ENCODE results near the gene PRKCZ. TPM values are rescaled to one million over a fixed set of nuclear protein-coding genes. Genes with fewer than 3 reads are reported as not detected.

The PRKCZ gene
- total RNA-seq, 2 donors from 2014 or later = 60.7 to 67.8 TPM

DNA sequence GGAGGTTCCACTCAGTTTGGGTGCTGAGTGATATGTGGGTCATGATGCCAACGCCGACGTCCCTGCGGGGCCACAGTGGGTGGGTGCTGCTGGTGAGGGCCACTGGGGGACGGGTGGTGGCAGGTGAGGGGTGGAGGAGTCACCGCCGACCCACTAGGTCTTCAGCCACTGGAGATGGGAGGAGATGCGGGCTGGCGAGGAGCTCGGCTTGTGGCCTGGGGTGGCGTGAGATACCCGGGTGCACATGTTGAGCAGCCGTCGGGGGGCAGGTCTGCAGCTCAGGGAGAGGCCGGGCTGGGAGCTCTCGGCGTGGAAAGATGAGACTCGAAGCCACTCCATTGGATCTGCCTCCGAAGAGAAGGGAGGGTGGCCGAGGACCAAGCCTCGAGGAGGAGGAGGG lies 103.8 kb downstream of the PRKCZ start:
- ATAC-seq = no peak
- no peak for DNase-seq
- intact Hi-C loops (cut with DNase I, micrococcal nuclease) = no loop called here

DNA sequence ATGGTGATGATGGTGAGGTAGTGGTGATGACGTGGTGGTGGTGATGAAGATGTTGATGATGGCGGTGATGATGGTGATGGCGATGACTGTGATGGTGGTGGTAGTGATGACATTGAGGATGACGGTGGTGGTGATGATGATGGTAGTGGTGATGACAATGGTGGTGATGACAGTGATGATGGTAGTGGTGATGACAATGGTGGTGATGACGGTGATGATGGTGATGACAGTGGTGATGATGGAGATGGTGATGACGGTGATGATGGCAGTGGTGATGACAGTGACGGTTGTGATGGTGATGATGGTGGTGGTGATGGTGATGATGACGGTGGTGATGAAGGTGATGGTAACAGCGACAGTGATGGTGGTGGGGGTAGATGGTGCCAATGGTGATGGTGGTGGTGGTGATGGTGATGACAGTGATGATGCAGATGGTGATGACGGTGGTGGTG lies 105.0 kb downstream of the PRKCZ start:
- intact Hi-C loops (cut with DNase I, micrococcal nuclease) = no loop called here
- DNase-seq = no peak
- ATAC-seq = no peak

DNA sequence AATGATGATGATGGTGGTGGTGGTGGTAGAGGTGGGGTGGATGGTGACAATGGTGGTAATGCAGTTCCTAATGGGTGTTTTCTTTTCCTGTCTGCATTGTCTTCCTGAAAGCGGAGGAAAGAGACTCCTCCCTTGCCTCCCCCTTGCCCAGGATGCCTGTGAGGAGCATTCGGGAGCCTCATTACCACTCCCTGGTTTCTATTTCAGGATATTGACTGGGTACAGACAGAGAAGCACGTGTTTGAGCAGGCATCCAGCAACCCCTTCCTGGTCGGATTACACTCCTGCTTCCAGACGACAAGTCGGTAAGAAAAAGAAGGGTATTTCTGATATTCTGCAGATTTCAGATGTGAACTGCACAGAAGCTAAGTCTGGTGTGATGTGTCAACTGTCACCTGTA lies 105.6 kb downstream of the PRKCZ start:
- DNase-seq (no peak), ATAC-seq (no peak)
- intact Hi-C loops (cut with DNase I, micrococcal nuclease) = no loop called here

DNA sequence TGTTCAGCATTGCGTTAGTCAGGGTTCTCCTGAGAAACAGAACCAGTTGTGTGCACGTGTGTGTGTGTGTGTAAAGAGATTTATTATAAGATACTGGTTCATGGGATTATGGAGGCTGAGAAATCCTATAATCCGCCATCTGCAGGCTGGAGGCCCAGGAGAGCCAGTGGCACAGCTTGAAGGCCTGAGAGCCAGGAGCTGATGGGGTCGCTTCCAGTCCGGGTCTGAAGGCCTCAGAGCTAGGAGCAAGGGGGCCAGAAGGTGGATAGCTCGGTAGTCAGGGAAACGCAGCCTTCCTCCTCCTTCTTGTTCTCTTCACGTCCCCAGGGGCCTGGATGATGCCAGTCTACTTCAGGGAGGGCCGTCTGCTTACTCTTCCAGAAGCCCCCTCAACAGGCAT lies 106.7 kb downstream of the PRKCZ start:
- no peak for ATAC-seq
- DNase-seq = no peak
- intact Hi-C loops (cut with DNase I, micrococcal nuclease) = no loop called here

- no peak for DNase-seq
- intact Hi-C loops (cut with DNase I, micrococcal nuclease) = no loop called here
Observed at GRCh38 chr1:2157856-2158255, 107.6 kb downstream of the PRKCZ start.

DNA sequence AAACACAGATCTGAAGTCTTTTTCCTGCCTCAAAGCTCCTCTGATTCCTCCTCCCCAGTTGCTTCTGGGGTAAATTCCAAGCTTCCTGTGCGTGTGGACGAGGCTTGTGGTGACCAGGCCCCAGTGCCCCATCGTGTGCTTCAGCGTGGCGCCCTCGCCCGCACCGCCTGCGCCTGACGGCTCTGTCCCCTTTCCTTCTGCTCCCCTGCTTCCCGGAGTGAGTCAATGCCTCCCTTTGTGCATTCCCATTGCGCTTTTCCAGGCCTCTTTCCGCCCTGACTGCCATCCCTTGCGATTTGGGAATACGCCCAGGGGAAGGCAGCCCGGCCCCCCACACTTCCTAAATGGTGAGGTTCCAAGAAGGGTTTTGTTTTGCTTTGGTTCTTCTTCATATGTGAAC lies 108.1 kb downstream of the PRKCZ start:
- no peak for DNase-seq
- ATAC-seq = no peak
- intact Hi-C loops (cut with DNase I, micrococcal nuclease) = no loop called here

More at GRCh38 chr1:2157856-2158255, 107.6 kb downstream of the PRKCZ start:
- ATAC-seq = peak; percentile 13

DNA sequence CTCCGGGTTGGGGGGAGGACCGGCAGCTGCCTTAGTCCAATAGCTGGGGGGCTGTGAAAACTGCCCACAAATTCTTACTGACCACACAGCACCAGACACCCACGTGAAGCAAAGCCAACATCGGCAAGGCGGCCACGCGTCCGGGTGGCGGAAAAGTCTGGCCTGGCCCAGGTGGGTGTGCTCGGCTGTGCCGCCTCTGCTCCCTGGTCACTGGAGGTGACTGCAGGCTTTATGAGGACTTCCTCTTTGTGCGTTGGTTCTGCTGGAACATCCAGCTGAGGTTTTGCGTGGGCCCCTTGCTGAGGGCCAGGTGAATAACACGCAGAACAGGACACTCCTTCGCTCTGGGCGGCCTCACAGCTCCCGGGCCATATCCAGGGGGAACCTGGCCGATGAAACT lies 108.9 kb downstream of the PRKCZ start:
- intact Hi-C loops (cut with DNase I, micrococcal nuclease) = no loop called here

DNA sequence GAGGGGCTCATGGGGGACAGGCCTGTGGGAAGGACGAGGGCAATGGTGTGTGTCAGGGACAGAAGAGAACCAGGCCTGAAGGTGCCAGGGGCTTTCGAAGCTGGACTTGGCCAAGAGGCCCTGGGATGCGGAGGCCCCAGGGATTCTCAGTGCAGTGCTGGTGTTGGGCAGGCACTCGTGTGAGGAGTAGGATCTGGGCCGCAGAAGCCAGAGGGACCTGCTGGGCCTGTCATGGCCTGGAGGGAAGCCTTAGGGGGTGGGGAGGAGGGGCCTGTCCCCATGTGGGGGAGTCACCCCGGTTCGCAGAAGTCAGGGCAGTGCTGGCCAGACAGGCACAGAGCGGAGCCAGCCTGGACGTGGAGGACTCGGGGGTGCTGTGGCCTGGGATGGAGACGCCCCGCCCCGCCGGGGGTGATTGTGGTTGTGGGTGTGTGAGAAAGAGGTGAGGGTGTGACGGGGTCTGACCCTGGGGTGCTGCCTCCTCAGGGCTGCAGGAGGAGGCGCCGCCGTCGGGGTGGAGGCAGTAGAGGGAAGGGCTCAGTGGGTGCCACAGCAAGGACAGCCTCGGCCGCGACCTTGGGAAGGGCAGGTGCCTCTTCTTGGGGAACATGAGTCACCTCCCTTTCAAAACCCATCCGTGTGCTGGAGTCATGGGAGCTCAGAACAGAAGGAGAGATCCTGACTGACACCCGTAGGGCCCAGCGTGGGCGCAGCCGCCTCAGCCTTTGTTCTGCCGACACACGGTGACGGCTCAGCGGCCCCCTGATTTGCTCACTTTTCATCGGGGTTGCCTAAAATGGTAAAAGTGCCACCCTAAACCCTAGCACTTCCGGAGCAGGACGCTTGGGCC lies 110.5 kb downstream of the PRKCZ start:
- intact Hi-C loops (cut with DNase I, micrococcal nuclease) = no loop called here
- peak; percentile 26 for ATAC-seq
- no peak for DNase-seq

More for the DNA sequence above, 108.9 kb downstream of the PRKCZ start:
- DNase-seq (no peak), ATAC-seq (no peak)

DNA sequence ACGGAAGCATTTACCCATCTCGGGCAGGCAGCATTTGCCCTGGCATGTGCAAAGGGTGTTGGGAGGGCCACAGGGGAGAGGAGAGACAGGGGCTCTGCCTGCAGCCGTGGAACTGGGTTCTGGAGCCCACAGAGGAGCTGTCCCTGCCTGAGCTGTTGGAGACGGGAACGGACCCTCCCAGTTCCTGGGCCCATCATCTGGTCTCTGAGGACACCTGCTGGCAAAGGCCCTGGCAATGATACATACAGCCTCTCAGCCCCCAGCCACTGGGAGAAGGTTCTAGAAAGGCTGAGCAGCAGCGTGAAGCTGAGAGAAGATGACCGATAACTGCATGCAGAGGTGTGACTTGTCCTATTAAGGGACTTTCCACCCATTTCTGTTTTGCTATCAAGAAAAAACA lies 113.0 kb downstream of the PRKCZ start:
- DNase-seq = no peak
- intact Hi-C loops (cut with DNase I, micrococcal nuclease) = no loop called here
- ATAC-seq = no peak

DNA sequence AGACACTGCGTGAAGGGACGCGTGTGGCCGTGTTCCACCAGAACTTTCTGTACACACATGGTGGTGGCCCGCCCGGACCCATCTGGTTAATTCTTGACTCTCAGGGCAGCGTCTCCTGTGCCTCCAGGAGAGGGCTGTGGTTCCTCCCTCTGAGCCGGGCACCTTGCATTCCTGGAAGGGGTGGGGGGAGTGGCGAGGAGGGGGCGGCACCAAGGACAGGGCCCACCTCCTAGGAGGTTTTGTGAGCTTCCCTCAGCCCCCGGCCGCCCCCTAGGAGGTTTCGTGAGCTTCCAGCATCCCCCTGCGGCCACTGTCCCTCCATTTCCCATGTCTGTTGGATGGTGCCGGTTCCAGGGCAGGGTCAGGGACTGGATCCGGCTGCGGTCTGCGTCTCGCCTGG lies 115.4 kb downstream of the PRKCZ start:
- DNase-seq (no peak), ATAC-seq (no peak)
- intact Hi-C loops (cut with DNase I, micrococcal nuclease) = no loop called here

DNA sequence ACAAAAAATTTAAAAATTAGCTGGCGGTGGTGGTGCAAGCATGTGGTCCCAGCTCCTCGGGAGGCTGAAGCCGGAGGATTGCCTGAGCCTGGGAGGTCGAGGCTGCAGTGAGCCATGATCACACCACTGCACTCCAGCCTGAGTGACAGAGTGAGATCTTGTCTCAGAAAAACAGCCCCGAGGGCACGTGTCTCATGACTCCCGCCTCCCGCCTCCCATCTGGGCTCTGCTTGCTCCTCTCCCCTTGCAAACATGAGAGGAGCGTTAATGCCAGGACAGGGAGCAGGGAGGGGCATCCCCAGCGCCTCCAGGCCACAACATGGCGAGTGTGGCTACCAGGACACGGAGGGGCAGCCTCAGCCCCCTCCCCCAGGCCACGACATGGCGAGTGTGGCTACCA lies 116.0 kb downstream of the PRKCZ start:
- ATAC-seq (no peak), DNase-seq (no peak)
- intact Hi-C loops (cut with DNase I, micrococcal nuclease) = no loop called here

DNA sequence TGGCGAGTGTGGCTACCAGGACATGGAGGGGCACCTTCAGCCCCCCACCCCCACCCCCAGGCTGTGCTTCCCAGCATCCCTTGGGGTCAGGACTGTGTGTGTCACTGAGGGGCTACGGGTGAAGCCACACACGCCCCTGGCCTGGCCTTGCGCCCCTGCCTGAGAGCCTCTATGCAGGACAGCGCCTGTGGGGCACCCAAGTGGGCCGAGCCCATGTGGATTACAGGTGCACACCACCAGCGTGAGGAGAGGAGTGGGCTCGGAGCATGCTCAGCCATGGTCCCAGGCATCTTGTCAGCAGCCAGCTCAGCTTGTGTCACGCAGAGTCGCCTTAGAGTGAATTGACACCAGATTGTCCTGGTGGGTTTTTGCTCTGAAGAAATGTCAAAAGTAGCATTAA lies 116.5 kb downstream of the PRKCZ start:
- DNase-seq (no peak), ATAC-seq (no peak)
- intact Hi-C loops (cut with DNase I, micrococcal nuclease) = no loop called here

GRCh38 chr1:2168090-2168489 lies 117.9 kb downstream of the PRKCZ start:
- intact Hi-C loops (cut with DNase I, micrococcal nuclease) = no loop called here
- ATAC-seq (no peak), DNase-seq (no peak)

DNA sequence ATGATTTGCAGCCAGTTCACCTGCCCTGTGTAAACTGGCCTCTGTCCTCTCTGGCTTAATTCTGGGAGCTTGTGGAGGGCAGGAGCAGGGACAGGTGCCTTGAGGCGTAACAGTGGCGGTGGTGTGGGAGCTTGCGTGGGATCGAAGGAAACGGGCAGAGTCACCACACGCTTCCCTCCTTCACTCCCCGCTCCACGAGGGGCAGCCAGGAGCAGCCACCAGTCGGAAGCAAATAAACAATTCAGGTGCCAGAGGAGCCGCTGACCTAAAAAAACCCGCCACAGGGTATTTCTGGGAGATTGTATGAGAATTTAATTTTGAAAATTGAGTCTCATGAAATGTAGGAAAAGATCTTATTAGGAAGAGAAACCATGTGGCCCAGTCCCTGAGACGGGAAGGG lies 118.3 kb downstream of the PRKCZ start:
- no peak for DNase-seq
- intact Hi-C loops (cut with DNase I, micrococcal nuclease) = no loop called here

GRCh38 chr1:2169200-2169836 lies 119.1 kb downstream of the PRKCZ start:
- DNase-seq (no peak), ATAC-seq (no peak)
- intact Hi-C loops (cut with DNase I, micrococcal nuclease) = no loop called here

More for the DNA sequence above, 118.3 kb downstream of the PRKCZ start:
- ATAC-seq = no peak

GRCh38 chr1:2170211-2170610 lies 120.0 kb downstream of the PRKCZ start:
- ATAC-seq = no peak
- intact Hi-C loops (cut with DNase I, micrococcal nuclease) = no loop called here
- no peak for DNase-seq

GRCh38 chr1:2172012-2172411 lies 121.8 kb downstream of the PRKCZ start:
- intact Hi-C loops (cut with DNase I, micrococcal nuclease) = no loop called here
- DNase-seq (no peak), ATAC-seq (no peak)

DNA sequence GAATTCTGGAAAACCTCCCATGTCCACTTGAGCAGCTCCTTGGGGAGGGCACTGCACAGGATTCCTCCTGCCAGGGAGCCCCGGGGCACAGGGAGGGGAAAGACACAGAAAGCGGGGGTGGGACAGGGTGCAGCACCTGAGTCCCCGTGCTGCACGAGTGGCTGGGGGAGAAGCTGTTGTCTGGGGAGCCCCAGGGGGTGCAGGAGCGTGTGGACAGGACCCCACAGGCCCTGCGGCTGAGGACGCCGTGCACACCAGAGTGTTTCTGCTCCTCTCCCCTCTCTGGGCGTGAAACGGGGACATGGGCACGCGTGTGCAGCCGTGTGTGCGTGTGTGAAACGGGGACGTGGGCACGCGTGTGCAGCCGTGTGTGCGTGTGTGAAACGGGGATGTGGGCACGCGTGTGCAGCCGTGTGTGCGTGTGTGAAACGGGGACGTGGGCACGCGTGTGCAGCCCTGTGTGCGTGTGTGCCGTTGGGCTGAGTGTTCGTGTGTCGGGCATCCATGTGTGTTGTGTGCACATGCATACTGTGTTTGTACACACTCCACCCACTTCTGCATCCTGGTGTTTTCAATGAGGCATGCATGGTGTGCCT lies 122.4 kb downstream of the PRKCZ start:
- intact Hi-C loops (cut with DNase I, micrococcal nuclease) = no loop called here
- ATAC-seq = no peak
- no peak for DNase-seq

DNA sequence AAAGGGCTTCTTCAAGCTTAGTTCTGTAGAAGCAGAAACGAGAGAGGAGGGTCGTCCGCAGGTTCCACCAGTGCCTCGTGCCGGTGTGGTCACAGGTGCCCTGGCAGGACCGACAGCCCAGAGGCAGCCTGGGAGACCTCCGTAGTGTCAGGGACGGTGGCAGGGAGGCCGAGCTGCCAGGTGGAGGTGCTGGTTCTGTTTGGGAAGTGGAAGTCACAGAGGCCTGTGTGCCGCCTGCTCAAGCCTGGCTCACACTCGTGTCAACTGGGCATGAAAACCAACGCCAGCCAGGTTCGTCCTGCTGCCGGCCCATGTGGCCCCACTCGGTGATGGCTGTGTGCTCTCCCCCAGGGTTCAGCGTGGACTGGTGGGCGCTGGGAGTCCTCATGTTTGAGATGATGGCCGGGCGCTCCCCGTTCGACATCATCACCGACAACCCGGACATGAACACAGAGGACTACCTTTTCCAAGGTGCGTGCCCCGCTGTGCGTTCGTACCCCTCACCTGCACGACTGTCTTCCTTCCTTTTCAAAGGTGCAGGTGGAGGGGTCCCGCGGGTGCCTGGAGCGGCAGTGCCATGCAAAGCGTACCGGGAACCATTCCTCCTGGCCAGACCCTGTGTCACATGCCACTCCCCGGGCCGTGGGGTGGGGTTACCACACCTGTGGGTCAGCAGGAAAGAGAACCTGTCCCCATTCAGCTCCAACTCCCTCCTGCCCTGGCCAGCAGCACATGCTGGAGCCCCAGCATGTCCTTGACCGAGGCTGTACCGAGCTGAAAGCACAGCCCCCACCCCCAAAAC lies 123.5 kb downstream of the PRKCZ start:
- ATAC-seq (peak; percentile 22), DNase-seq (no peak)
- intact Hi-C loops (cut with DNase I, micrococcal nuclease) = no loop called here
